NCI-H526 (cell line): Measurements from ENCODE around the gene MIEF1.

Experiments used
- DNase-seq, 2 experiments: peaks; one replicate each; lab custom pipeline; 2025; lab: John Stamatoyannopoulos, UW

MIEF1 gene

DNA sequence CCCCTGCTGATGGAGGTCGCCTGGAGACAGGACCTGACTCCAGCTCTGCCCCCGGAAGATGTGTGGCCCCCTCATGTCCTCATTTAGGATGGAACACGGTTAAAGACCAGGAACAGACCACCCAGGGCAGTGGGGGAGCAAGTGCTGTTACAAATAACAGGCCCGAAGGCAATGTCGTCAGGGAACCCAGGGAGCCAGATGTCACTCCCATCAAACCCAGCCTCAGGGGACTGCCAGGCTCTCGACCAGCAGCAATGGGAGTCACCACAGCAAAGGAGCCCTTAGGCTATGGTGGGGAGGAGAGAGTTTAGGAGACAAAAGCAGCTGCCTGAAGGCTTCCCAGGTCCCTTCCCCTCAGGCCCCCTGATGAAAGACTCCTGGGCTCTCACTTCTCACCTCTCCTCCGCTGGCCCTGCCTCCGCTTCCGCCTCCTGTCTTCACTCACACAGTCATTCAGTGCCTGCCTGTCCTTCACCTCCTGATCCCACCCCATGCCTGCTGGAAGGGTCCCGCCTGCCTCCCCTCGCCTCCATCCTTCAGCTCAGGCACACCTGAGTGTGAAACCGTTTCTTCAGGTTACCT is 26.1 kb downstream of the MIEF1 start:
- DNase-seq: peak in 1 of 2 experiments; percentile 22

GRCh38 chr22:39528681-39529486 is 26.8 kb downstream of the MIEF1 start:
- peak; percentile 90 to 95 for DNase-seq

DNA sequence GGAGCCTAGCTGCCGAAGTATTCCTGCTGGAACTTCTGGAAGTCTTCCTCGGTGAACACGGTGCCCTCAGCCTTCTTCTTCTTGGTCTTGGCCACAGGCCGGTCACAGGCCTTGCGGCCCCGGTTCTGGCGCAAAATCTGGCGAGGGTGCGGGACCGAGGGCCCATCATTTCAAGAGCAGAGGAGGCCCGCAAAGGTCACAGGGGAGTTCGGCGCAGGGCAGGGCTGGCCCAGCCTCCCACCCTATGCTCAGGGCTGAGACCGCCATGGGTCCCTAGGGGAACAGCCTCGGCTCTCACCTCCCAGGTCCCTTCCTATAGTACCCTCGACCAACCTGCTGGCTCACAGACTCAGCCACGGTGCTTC is 27.4 kb downstream of the MIEF1 start:
- no peak for DNase-seq

GRCh38 chr22:39530116-39530515 is 28.0 kb downstream of the MIEF1 start:
- no peak for DNase-seq

DNA sequence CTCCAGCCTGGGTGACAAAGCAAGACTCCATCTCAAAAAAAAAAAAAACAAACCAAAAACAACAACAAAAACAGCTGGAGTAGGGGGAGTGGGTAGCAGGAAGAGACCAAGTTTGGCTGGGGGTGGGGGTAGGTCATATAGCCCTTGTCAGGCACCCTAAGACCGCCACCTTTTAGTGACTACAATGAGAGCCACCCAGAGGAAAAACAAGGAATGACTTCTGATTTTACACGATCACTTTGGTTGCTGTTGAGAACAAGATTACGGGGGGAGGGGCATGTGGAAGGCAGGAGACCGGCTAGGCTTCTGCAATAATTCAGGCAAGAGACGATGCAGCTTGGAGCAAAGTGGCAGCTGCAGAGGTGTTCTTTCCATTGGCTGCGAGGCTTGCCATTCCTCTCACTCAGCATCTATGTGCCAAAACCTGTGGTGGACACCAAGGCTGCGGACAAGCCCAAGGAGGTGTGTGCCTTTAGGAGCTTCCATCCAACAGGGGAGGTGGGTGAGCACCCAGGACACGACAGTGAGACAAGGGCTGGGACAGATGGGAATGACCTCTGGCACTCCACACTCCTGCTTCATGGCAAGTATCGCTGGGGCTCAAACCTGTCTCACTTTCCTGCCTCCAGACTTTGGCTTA is 28.7 kb downstream of the MIEF1 start:
- DNase-seq: peak; percentile 53 to 68

- peak; percentile 98 to 99 for DNase-seq
Observed at GRCh38 chr22:39532215-39533073, 30.4 kb downstream of the MIEF1 start, which contains the start of gene RPS19BP1. Gene RPS19BP1, minus strand, starts transcription at chr22:39532748. Its CDS starts 10 bp downstream, at chr22:39532738.

- DNase-seq: no peak
Observed at GRCh38 chr22:39534092-39534506, 32.0 kb downstream of the MIEF1 start.

DNA sequence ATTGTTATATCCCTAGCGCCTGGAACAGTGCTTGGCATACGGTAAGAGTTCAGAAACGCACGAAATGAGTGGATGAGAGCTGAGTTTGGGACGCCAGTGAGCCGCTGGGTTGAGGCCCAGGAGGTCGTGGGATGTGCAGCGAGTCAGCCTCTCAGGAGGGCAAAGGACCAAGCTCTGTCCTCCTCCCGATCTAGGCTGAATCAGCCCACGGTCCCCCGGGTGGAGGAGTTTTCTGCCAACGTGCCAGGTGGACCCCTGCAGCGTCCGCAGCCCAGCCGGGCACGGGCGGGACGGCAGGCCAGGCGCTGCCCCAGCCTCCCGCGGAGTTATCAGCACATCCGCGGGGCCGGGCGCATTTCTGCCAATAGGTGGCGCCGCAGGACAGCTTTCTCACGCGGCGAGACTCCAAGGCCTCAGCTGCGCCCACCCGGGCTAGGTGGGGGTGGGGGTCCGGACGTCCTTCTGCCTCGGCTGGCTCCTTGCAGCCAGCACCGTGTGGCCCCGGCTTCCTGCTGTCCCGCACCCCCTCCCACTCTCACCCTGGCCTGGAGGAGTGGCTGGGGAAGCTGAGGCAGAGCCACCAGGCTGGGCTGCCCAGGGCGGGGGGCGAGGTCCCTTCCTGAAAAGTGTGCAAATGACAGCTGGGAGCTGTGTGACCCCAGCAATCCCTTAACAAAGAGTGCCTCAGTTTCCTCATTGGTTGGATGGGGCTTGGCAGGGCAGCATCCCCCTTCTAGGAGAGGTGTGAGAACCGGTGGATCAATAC is 32.7 kb downstream of the MIEF1 start:
- DNase-seq: peak in 1 of 2 experiments; percentile 80

GRCh38 chr22:39535357-39535725 is 33.3 kb downstream of the MIEF1 start:
- no peak for DNase-seq

DNA sequence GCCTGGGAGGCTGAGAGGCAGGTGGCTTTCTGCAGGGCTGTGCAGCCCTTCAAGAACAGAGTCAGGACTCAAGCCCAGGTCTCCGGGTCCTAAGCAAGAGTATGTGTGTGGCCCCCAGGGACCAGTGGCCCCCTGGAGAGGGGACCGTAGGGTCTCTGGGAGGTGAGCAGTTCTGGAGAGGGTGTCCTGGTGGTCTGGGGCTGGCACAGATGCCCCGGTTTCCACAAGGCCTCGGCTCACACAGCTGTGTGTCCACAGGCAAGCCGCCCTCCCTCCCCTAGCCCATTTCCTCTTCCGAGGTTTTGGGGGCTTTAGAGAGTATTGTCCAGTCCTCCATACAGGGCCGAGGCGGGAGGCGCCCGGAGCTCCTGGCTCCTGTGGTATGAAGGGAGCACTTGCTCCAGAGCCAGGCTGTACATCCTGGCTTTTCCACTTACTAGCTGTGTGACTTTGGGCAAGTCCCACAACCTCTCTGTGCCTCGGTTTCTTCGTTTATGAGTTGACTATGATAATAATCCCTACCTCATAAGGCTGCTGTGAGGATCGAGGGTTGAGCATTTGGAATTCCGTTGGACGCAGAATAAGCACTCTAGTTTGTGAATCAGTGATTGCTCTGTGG is 33.9 kb downstream of the MIEF1 start:
- DNase-seq: no peak

DNA sequence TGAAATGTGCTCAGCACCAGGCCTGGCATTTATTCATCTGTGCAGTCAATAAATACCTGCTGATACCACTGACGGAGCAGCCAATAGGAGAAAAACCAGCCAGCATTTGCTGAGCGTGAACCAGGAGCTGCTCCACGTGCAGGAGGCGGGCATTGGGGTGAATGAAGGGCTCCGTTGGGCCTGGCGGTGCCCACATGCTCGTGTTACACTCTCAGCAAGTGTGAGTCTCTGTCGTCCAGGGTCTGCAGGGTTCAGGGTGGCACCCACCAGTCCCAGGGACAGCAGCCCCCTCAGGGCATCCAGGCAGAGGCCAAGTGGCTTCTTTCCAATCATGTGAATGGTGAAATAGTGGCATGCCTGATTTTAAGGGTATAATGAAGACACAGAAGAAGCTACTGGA is 34.6 kb downstream of the MIEF1 start:
- no peak for DNase-seq

DNA sequence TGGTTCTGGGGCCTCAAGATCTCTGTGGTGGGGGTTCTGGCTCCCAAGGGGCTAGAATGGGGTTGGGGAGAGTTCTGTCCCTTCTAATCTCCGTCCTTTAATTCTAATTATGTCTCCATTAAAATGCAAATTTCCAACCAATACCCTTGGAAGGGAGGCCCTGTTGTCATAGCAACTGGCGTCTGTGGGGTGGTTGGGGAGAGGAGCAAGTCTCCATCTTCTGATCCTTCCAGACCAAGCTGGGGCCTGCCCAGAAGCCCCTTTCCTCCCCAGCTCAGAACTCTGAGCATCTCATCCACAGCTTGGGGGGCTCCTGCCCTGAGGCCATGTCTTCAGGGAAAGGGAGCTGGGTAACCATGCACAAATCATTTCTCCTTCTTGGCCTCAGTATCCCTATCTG is 35.9 kb downstream of the MIEF1 start:
- DNase-seq: peak; percentile 42 to 57

DNA sequence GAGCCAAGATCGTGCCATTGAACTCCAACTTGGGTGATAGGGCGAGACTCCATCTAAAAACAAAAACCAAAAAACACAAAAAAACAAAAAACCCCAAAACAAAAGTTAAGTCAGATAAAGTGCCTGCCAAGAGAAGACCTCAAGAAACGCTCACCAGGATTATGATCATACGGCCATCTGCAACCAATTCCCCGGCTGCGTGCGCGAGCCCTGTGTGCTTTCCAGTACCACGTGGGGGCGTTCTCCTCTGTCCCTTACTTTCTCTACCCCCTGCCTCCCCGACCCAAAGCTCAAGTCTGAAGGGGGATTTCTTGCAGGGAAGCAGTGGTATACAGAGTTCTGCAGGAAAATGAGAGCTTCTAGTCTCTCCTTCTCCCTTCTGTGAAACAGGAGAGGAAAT is 41.0 kb downstream of the MIEF1 start:
- peak; percentile 23 to 66 for DNase-seq

DNA sequence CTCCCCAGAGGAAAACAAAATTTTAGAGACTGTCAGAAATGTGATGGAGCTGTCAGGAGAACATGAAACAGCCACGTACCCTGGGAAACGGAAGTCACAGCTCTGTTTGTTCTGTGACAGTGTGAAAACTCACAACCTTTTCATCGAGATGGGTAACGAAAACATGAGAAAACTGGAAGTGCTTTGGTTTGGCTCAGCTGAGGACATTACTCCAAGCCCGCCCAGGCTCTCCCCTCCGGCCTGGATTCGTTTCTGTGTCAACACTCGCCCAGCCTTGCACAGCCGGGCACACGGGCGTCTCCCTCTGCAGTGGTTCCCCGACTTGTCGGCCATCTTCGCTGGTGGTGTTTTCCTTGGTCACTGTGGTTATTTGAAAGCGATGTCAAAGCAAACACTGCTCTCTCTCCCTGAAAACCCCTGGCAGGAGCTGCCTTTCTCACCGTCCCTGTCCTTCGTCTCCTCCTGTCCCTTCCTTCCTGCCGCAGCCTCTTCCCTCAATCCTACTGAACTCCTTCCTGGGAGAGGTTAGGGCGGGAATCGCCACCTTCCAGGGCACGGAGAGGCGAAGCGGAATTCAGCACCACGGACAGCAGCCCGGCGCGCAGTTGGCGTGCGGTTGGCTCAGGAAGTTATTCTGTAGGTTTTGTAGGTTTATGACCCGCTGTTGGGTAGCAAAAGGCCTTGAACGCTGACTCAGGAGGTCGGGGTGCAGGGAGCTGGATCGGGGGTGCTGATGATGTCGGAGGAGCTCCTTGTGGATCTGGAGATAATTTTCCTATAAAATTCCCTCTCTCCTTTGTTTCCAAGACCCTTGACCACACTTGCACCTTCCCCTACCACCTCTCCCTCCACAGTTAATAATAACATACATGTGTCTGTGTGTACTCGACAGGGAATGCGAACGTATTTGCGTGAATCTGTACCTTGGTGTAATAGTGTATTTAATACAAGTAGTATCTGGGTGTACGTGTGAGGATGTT is 43.6 kb downstream of the MIEF1 start:
- DNase-seq: no peak

- no peak for DNase-seq
Observed at GRCh38 chr22:39546889-39547586, 44.9 kb downstream of the MIEF1 start.

DNA sequence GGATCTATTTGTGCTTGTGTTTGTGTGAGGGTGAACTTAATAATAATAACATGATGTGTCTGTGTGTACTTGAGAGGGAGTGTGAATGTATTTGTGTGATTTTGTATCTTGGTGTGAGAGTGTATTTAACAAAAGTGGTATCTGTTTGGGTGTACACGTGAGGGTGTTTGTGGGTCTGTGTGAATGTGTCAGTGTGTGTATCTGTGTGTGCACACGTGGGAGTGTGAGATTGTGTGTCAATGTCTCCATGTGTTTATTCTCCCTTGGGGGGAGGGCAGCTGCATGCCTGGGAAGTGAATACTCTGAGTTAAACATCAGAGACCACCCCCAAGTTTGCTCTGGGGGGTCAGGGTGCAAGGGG is 45.5 kb downstream of the MIEF1 start:
- no peak for DNase-seq

- DNase-seq: no peak
Observed at GRCh38 chr22:39553429-39553828, 51.3 kb downstream of the MIEF1 start.

GRCh38 chr22:39554151-39554550 is 52.1 kb downstream of the MIEF1 start:
- DNase-seq: no peak
